ENCODE results near the gene TMOD2.

DNA sequence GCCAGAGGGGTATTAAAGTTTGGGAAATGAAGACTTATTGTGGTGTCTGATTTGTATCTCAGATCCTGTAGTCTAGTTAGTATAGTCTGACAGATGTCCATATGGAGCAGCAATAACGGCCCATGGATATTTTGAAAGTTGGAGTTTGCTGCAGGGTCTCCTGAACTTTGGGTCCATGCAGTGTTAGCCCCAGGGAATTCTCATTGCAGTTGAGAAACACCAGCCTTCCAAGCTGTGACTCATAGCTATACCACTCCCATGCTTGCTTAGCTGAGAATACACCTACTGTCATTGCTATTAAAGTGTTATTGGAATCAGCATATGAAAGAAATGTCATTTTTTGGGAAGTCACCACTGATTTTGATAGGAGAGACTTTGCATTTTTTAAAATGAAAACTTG is 29.2 kb downstream of the TMOD2 start:
- TF ChIP-seq TBP (IDR thresholded peaks at IDR 0.05; ENCODE audit: low read depth, low read length): no peak
- no peak for TF ChIP-seq TCF12 (IDR thresholded peaks at IDR 0.05; ENCODE audit: low read depth, low read length)
- TF ChIP-seq BACH1 (IDR thresholded peaks at IDR 0.05; ENCODE audit: low read length): no peak
- TF ChIP-seq RAD21 (IDR thresholded peaks at IDR 0.05 in 1 of 2, conservative IDR thresholded peaks at IDR 0.05 in 1 of 2; ENCODE audit: low read depth in 2 of 2, low read length in 2 of 2): no peak
- TF ChIP-seq GABPA (IDR thresholded peaks at IDR 0.05; ENCODE audit: borderline replicate concordance, insufficient read depth, low read length): no peak
- no peak for TF ChIP-seq JUN (IDR thresholded peaks at IDR 0.05; ENCODE audit: low read depth, low read length)
- TF ChIP-seq, protein P1, sequence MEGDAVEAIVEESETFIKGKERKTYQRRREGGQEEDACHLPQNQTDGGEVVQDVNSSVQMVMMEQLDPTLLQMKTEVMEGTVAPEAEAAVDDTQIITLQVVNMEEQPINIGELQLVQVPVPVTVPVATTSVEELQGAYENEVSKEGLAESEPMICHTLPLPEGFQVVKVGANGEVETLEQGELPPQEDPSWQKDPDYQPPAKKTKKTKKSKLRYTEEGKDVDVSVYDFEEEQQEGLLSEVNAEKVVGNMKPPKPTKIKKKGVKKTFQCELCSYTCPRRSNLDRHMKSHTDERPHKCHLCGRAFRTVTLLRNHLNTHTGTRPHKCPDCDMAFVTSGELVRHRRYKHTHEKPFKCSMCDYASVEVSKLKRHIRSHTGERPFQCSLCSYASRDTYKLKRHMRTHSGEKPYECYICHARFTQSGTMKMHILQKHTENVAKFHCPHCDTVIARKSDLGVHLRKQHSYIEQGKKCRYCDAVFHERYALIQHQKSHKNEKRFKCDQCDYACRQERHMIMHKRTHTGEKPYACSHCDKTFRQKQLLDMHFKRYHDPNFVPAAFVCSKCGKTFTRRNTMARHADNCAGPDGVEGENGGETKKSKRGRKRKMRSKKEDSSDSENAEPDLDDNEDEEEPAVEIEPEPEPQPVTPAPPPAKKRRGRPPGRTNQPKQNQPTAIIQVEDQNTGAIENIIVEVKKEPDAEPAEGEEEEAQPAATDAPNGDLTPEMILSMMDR (IDR thresholded peaks at IDR 0.05; ENCODE audit: control extremely low read depth in 1 of 3, insufficient read depth in 1 of 3, low read depth in 1 of 3, low read length in 3 of 3): no peak
- TF ChIP-seq BCL11A (IDR thresholded peaks at IDR 0.05; ENCODE audit: low read depth in 2 of 2, low read length in 2 of 2): no peak
- TF ChIP-seq BRCA1 (IDR thresholded peaks at IDR 0.05; ENCODE audit: low read depth, low read length): no peak
- TF ChIP-seq POLR2AphosphoS5 (IDR thresholded peaks at IDR 0.05; ENCODE audit: low read depth, low read length): no peak
- no peak for TF ChIP-seq EP300 (IDR thresholded peaks at IDR 0.05; ENCODE audit: borderline replicate concordance in 1 of 2, low read depth in 2 of 2, low read length in 2 of 2)
- TF ChIP-seq SIN3A (conservative IDR thresholded peaks at IDR 0.05 in 1 of 2, IDR thresholded peaks at IDR 0.05 in 1 of 2; ENCODE audit: low read depth in 1 of 2, low read length in 2 of 2): no peak
- no peak for TF ChIP-seq JUND (IDR thresholded peaks at IDR 0.05; ENCODE audit: low read length)

Data from H1 (cell line).